CMK (cell line): ENCODE results near the gene PTGER2.

Experiments
- DNase-seq: peaks from one replicate; pipeline ENCODE4 v3.0.0-alpha.2; 2010; ENCODE audit warnings: low read depth

Gene PTGER2

GRCh38 chr14:52305014-52305413 is 9.1 kb upstream of the PTGER2 start:
- DNase-seq, result no peak

- no peak for DNase-seq
Observed at GRCh38 chr14:52307376-52307775, 6.7 kb upstream of the PTGER2 start.

DNA sequence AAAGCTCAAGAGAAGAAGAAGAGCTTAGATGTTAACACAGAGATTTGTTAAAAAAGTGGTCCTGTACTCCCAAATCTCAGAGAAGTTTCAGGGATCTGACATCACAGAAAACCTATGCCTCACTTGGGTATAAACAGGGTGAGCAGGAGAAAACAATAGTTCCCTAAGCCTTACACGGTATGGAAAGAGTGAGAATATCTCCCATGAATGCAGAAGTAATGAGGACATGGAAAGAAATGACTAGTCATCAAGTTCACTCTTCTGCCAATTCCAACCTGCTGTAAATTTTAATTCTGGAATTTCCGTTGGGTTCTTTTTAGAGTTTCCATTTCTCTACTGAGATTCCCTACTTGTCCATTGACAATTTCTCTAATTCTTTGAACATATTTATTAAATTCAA is 6.2 kb upstream of the PTGER2 start:
- no peak for DNase-seq

GRCh38 chr14:52310541-52310940 is 3.6 kb upstream of the PTGER2 start:
- no peak for DNase-seq

DNA sequence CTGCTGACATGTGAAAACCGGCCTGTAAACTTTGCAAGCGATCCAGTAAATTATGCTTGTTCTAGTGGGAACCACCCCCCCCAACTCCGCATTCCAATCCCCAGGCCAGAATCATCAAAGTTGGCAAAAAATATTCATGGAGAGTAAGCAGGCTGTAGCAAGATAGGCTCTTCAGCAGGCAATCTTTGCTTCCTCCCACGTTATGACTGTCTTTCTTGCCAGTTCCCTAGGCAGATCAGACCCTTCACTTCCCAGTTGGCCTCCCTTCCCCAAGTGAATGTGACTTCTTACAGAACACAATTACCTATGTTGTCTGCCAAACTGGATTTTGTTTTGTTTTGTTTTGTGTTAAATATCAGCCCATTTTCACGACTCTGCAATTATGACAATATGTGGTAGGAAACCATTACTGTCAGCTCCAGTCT is 1.2 kb upstream of the PTGER2 start:
- no peak for DNase-seq

GRCh38 chr14:52313462-52313861 is 650 bp upstream of the PTGER2 start:
- no peak for DNase-seq

GRCh38 chr14:52314595-52315354 is 663 bp downstream of the PTGER2 start:
- DNase-seq, result no peak

- no peak for DNase-seq
Observed at GRCh38 chr14:52315355-52315718, 1.2 kb downstream of the PTGER2 start.

- DNase-seq, result no peak
Observed at GRCh38 chr14:52318062-52318461, 4.0 kb downstream of the PTGER2 start.

GRCh38 chr14:52318826-52319645 is 4.9 kb downstream of the PTGER2 start:
- DNase-seq, result no peak

DNA sequence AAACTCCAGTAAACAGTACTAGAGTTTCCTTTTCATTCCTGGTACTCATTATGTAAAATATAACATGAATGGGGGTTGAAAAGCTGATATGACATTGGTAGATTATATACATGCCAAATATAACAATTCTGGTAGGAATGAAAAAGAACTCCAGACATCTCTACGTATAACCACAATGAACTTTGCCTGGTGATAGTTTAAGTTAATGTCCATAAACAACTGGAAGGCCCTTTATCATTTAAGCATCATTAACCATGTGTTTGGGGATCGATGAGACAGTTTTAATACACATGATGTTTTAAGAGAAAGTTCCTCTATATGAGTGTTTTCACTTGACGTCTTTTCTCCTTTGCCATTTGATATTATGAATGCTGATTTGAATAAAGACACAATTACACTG is 5.8 kb downstream of the PTGER2 start:
- no peak for DNase-seq

DNA sequence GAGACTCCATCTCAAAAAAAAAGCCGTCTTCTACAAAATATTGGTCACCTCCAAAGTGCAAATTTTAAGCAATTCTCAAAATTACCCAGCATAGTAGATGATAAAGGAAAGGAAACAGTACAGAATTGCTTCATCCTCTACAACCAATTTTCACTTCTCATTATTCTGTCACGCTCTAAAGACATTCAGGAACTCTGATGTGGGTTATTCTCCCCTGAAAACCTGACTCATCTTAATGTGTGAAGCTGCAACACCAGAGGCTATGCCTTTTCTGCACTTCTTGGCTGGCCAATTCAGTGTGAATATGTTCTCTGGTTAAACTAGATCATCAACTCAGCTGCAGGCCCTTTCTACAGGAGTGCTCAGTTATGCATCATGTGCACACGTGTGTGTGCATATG is 11.0 kb downstream of the PTGER2 start:
- no peak for DNase-seq

DNA sequence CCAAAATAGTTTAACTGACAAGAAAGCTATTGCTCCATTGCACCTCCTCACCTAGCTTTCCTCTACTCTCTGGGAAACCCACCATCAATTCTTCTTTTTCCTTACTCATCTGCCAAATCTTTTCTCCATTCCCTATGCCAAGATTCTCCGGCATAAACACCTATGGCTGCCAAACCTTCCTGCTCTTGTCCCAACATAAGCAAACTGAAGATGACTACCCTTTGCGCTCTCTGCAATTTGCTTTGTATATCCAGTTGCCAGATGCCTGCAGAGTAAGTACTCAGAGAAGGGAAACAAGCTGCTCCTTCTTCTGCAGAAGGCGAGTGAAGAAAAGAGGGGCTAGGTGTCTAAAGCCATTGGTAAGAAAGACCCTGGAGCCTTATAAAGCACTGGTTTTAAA is 11.5 kb downstream of the PTGER2 start:
- no peak for DNase-seq

GRCh38 chr14:52327374-52328226 is 13.5 kb downstream of the PTGER2 start:
- no peak for DNase-seq

- DNase-seq, result no peak
Observed at GRCh38 chr14:52328276-52328675, 14.2 kb downstream of the PTGER2 start.

DNA sequence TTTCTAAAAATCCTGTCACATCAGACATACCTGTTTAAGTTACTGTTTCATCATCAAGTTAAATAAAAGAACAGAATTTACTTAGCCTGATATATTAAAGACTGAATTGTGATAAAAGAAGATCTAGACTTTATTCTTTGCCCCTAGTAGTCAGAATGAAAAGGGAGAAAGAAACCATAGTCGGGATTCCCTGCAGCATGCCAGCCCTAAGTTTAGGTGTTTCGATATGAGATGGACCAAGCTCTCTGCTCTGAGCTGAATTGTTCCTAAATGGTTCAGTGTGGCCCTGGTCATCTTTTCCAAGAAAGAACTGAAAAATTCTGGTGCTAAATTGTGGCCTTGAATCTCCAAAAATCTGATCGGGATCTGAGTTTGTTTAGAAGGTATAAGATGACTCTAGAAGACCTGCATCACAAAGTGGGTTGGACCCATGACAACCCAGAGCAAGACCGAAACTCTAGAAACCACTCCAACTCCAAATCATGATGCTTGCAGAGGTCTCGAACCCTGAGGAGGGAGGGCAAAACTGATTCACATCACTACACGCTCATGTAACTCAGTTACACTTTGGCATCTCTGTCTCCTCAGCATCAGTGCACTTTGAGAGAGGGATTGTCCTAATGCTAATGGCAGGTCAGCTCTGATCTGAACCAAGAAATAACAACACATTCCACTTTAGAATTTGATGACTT is 15.7 kb downstream of the PTGER2 start:
- DNase-seq, result no peak

DNA sequence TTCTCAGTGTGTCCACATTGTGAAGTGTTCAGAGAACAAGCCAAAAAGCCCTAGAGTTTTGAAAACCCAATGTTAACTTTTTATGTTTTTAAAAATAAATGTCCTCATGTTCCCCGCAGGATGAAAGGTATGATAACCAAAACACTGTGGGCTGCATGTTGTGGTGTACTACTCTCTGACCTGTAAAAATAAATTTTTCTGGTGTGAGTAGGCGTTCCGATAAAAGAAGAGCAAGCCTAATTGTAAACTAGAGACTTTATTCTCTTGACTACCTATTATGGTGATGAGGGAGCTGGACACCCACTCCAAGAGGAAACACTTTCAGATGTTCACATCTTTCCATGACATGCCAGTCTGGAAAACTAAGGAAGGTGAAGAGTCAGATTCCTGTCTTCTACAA is 18.2 kb downstream of the PTGER2 start:
- DNase-seq, result no peak

DNA sequence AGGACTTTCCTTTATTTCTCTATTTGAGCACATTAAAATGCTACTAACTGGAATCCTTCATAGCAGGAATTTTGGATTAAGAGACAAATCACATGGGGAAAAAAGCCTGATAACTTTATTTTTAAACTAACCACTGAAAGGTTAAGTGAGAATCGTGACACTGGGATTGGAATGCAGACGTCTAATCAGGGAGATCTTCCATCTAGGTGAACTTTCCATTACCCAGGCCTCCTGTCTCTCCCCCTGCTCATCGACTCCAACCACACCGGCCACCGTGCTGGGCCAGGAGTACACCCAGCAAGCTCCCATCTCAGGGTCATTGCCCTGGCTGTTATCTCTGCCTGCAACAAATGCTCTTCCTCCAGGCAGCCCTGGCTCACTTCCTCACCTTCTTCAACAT is 19.0 kb downstream of the PTGER2 start:
- no peak for DNase-seq

- no peak for DNase-seq
Observed at GRCh38 chr14:52333823-52334657, 19.9 kb downstream of the PTGER2 start.

GRCh38 chr14:52336241-52336640 is 22.1 kb downstream of the PTGER2 start:
- DNase-seq, result no peak

DNA sequence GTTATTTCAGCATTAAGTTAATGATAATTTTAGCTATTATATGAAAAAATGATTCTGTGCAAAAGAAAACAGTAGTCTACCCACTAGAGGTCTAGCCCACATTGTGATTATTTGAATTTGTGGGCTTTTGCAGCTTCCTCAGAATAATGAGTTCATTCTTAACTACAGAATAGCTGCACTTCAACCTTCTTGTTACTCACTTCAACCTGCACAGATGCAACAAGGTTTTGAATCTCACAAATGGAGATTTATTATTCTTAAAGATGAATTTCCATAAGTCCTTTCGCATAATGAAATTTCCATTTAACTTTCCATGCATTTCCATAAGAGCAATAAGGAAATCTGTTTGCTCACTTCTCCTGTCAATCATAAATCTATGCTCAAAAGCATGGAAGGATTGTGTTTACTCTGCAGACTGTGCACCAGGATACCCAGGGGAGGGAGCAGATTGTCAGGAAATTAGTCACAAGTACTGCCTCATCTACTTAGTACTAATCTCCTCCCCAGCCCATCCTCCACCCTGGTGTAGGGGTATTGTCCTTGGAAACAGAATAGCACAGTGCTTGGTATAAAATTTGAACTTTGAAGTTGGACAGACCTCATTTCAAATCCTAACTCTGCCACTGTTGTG is 24.1 kb downstream of the PTGER2 start:
- DNase-seq, result no peak
